Ascending aorta (tissue), 2 donors: ENCODE results near the gene ADGRD2. TPM values are rescaled to one million over a fixed set of nuclear protein-coding genes. Genes with fewer than 3 reads are reported as not detected.

Source experiments
- DNase-seq, 2 donors: peaks; one replicate each; pipeline ENCODE4 v3.0.0-alpha.2; 2019; ENCODE audit warnings: low spot score in 2 of 2
- H3K27ac ChIP-seq, 2 donors: fragments of 200-600 bp; sonication (generic); one replicate each; pipeline ENCODE4 v1.5.1; 2016 to 2017; ENCODE audit warnings: mild to moderate bottlenecking in 1 of 2
- H3K27me3 ChIP-seq: fragments of 200-600 bp; sonication (generic); one replicate; pipeline ENCODE4 v1.5.1; 2017
- H3K36me3 ChIP-seq, 2 donors: fragments of 200-600 bp; sonication (generic); one replicate each; pipeline ENCODE4 v1.5.1; 2016
- H3K4me1 ChIP-seq, 2 donors: fragments of 200-600 bp; sonication (generic); one replicate each; pipeline ENCODE4 v1.5.1; 2016 to 2017; ENCODE audit warnings: mild to moderate bottlenecking in 1 of 2
- H3K4me3 ChIP-seq, 2 donors: fragments of 200-600 bp; sonication (generic); one replicate each; pipeline ENCODE4 v1.5.1; 2016 to 2017; ENCODE audit warnings: mild to moderate bottlenecking in 1 of 2
- H3K9me3 ChIP-seq, 2 donors: fragments of 200-600 bp; sonication (generic); one replicate each; pipeline ENCODE4 v1.5.1; 2016
- intact Hi-C: fragments of 100-400 bp; cut with DNase I; formaldehyde crosslinking; loops from one replicate; pipeline ENCODE4 v1.15.1; 2023
- total RNA-seq: library from RNA; depleted of rRNA; stranded (reverse); fragments of >200 nt; gene quantifications from one replicate; pipeline ENCODE4 v1.1.0, GENCODE V29; 2016
- TF ChIP-seq, protein P1 (sequence below), 3 experiments: fragments of 200-600 bp in 2 of 3; fragments of 450-650 bp in 1 of 3; sonication (generic) in 2 of 3; IDR thresholded peaks; one replicate each; pipeline ENCODE4 v1.5.1; 2016 to 2019; ENCODE audit warnings: antibody characterized with exemption in 3 of 3, mild to moderate bottlenecking in 1 of 3, moderate library complexity in 1 of 3

The ADGRD2 gene
- total RNA-seq, 1 donor from 2014 or later, result not detected

DNA sequence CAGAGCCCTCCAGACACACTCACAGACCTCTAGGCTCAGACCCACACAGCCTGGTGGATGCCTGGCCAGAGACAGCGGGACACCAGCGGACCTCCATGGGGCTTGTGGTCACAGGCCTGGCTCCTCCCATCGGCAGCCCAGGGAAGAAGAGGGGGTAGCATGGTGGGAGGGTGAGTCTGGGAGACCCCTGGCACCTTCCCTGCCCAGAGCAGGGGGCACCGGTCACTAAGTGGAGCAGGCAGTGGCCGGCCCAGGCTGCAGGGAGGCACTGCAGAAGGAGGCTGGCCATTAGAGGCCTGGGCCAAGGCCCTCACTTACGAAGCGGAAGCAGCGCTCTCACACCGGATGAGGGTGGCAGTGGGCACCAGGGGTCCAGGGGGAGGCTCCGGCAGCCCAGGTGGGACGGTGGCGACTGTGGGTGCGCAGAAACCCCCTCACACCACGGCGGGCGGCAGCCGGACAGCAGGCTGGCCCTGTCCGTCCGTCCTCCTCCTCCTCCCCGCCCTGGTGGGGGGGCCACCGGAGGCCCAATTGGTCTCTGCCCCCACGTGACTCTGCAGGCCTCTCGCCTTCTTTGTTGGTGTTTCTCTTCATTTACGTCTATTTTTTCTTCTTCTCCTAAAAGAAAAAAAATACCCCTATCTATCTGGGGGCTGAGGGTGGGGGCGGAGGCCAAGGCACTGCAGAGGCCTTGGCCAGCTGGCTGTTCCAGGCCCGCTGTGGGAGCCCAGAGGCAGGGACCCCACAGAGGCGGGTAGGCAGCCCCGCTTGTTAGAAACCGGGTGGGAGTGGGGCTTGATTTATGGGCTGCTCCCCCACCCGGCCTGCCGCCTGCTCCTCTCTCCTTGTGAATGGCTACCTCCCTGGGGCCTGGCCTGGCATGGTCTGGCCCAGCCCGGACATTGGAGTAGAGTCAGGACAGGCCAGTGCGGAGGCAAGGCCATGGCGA is 57.0 kb downstream of the ADGRD2 start, which contains the start of gene NR5A1:
TSS of gene NR5A1 (minus strand) at position 469 of the 949 bp plus-strand sequence. CDS start 4,004 bp downstream, outside the sequence.
- H3K9me3 ChIP-seq, result no peaks in the 10 kb centered on the region
- peaks cover 0 to 6% of the 10 kb centered on the region in 2 donors for H3K4me1 ChIP-seq
- DNase-seq, result no peak
- intact Hi-C loops, result loop anchor here (10.0 kb wide), 1 partner anchor 308 kb away; no protein-coding TSS in a partner anchor
- H3K4me3 ChIP-seq, result peak within 1 kb of the TSS in 1 of 2 donors; percentile 39
- H3K36me3 ChIP-seq, result no peaks in the 10 kb centered on the region
- H3K27ac ChIP-seq, result no peak within 1 kb of the TSS
- peaks cover 13% of the 10 kb centered on the region for H3K27me3 ChIP-seq
- TF ChIP-seq, protein P1, sequence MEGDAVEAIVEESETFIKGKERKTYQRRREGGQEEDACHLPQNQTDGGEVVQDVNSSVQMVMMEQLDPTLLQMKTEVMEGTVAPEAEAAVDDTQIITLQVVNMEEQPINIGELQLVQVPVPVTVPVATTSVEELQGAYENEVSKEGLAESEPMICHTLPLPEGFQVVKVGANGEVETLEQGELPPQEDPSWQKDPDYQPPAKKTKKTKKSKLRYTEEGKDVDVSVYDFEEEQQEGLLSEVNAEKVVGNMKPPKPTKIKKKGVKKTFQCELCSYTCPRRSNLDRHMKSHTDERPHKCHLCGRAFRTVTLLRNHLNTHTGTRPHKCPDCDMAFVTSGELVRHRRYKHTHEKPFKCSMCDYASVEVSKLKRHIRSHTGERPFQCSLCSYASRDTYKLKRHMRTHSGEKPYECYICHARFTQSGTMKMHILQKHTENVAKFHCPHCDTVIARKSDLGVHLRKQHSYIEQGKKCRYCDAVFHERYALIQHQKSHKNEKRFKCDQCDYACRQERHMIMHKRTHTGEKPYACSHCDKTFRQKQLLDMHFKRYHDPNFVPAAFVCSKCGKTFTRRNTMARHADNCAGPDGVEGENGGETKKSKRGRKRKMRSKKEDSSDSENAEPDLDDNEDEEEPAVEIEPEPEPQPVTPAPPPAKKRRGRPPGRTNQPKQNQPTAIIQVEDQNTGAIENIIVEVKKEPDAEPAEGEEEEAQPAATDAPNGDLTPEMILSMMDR (IDR thresholded peaks at IDR 0.05), result no peak

DNA sequence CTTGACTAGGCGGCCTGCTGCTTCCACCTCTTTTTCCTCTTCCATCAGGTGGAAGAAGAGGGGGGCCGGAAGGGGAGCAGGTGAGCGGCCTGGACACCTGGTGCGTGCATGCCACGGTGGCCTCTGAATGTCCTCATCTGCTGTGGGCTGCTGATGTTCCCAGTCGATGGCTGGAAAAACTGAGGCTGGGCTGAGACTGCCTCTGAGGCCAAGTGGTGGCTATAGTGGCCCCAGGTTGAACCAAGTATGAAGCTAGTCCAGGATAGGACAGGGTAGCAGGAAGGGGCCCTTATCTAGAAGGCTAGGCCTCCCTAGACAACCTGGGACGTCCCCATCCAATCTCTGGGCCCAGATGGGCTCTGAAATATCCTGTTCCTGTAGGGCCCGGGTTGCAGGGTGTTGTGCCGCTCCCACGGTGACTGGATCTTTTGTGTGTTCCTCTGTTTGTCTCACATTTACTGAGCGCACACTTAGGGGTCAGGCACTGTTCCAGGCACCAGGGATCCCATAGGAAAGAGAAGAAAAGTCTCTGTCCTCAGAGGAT is 57.7 kb downstream of the ADGRD2 start:
- Histone ChIP-seq H3K4me1 (peaks cover 0 to 6% of the 10 kb centered on the region in 2 donors), H3K9me3 (no peaks in the 10 kb centered on the region), H3K27me3 (peaks cover 8% of the 10 kb centered on the region), H3K36me3 (no peaks in the 10 kb centered on the region), H3K27ac (no peak overlapping the region), H3K4me3 (no peak overlapping the region)
- DNase-seq, result no peak
- intact Hi-C loops, result loop anchor here (10.0 kb wide), 1 partner anchor 307 kb away; no protein-coding TSS in a partner anchor
- TF ChIP-seq, protein P1 (IDR thresholded peaks at IDR 0.05), result no peak

DNA sequence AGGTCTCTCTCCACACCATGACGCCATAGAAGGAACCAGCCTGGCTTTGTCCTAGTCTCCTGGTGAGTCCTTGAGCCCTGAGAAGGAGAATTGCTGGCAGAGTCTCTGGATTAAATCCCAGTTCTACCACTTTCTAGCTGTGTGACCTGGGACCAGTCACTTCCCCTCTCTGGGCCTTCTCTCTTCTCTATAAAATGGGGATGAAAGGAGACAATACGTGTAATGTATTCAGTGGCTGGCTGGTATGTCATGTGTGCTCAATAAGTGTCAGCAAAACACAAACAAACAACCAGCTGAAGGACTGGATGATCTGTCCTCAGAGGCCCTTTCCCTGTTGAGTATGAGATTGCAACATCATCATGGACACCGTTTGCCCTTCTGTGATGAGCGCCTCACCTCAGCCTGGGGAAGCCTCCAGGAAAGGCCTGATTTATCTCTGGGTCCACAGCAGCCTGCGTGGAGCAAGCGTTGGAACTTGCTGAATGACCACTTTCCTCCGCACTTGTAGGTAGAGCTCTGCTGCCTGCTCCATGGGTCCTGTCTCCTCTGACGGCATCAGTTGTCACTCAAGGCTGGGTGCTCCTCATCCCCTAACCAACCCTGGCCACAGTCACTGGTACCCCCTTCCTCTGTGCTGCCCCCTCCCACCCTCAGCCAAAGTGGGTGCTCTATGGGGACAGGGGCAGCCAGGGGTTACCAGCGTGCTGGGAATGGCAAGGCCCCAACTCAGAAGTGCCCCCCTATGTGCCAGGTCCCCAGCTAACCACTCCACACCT is 60.6 kb downstream of the ADGRD2 start:
- TF ChIP-seq, protein P1 (IDR thresholded peaks at IDR 0.05), result no peak
- H3K27ac ChIP-seq, result no peak overlapping the region
- no peaks in the 10 kb centered on the region for H3K36me3 ChIP-seq
- H3K4me1 ChIP-seq, result no peaks in the 10 kb centered on the region
- no peaks in the 10 kb centered on the region for H3K27me3 ChIP-seq
- intact Hi-C loops, result no loop called here
- no peak overlapping the region for H3K4me3 ChIP-seq
- no peak for DNase-seq
- H3K9me3 ChIP-seq, result no peaks in the 10 kb centered on the region

DNA sequence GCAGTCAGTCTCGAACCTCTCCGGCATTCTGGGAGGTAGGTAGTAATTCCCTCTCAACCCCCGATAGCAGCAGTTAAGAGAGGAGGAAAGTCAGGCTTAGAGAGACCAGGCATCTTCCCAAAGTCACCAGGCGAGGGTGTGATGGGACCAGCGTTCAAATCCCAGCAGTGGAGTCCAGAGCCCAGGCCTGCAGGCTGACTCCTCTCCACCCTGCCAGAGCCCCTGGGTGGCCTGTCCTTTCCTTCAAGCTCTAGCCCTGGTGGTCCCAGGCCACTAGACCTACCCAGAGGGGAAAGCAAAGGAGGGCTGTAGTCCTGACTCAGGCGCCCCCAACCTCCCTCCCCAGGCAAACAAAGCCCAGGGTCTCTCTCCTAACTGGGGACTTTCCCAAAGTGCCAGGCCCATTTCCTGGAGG is 61.2 kb downstream of the ADGRD2 start:
- no peaks in the 10 kb centered on the region for H3K9me3 ChIP-seq
- no peak for DNase-seq
- TF ChIP-seq, protein P1 (IDR thresholded peaks at IDR 0.05), result no peak
- H3K36me3 ChIP-seq, result no peaks in the 10 kb centered on the region
- intact Hi-C loops, result no loop called here
- no peaks in the 10 kb centered on the region for H3K4me1 ChIP-seq
- no peaks in the 10 kb centered on the region for H3K27me3 ChIP-seq
- H3K4me3 ChIP-seq, result no peak overlapping the region
- H3K27ac ChIP-seq, result no peak overlapping the region
